Osteoblast (primary cell): Measurements from ENCODE around the gene HID1. TPM values are rescaled to one million over a fixed set of nuclear protein-coding genes. Genes with fewer than 3 reads are reported as not detected.
A peak's percentile ranks its signal among the peaks of the same experiment; 100 is the strongest.

Source experiments
- DNase-seq: peaks from one replicate; pipeline ENCODE4 v3.0.0; 2011; ENCODE audit warnings: low spot score, mixed read lengths; ENCODE audit not compliant: insufficient read length; ENCODE audit errors: missing footprints
- H2AFZ ChIP-seq: 2 replicates; pipeline ENCODE4 v1.6.0; 2011; ENCODE audit warnings: mild to moderate bottlenecking, low read length
- H3K27ac ChIP-seq: 2 replicates; pipeline ENCODE4 v1.5.1; 2011; ENCODE audit warnings: mild to moderate bottlenecking, low read depth, low read length, moderate library complexity
- H3K27me3 ChIP-seq: 2 replicates; pipeline ENCODE4 v1.6.0; 2012; ENCODE audit warnings: mild to moderate bottlenecking, control low read depth, inconsistent platforms, low read length, moderate library complexity; ENCODE audit not compliant: insufficient read depth
- H3K36me3 ChIP-seq: 2 replicates; pipeline ENCODE4 v1.5.1; 2011; ENCODE audit warnings: mild to moderate bottlenecking, low read length, control low read depth, moderate library complexity; ENCODE audit not compliant: insufficient read depth
- H3K4me1 ChIP-seq: 2 replicates; pipeline ENCODE4 v1.5.1; 2011; ENCODE audit warnings: mild to moderate bottlenecking, low read length, control low read depth, moderate library complexity; ENCODE audit not compliant: insufficient read depth
- H3K4me2 ChIP-seq: 2 replicates; pipeline ENCODE4 v1.6.0; 2011; ENCODE audit warnings: mild to moderate bottlenecking, low read length; ENCODE audit not compliant: insufficient read depth
- H3K4me3 ChIP-seq: fragments of 200-600 bp; sonication (generic); 3 replicates; pipeline ENCODE4 v1.5.1; 2012; ENCODE audit warnings: mild to moderate bottlenecking, low read length, inconsistent platforms; ENCODE audit not compliant: insufficient read depth
- H3K79me2 ChIP-seq: 2 replicates; pipeline ENCODE4 v1.6.0; 2012; ENCODE audit warnings: mild to moderate bottlenecking, low read length, control low read depth, inconsistent platforms; ENCODE audit not compliant: insufficient read depth
- H3K9me3 ChIP-seq: 2 replicates; pipeline ENCODE4 v1.5.1; 2011; ENCODE audit warnings: low read depth, low read length, control low read depth
- H4K20me1 ChIP-seq: 2 replicates; pipeline ENCODE4 v1.6.0; 2012; ENCODE audit warnings: mild to moderate bottlenecking, low read length, control low read depth; ENCODE audit not compliant: insufficient read depth
- total RNA-seq: library from RNA; depleted of rRNA; stranded (reverse); fragments of >200 nt; gene quantifications from 2 replicates; pipeline ENCODE4 v1.2.3, GENCODE V29; 2012
- TF ChIP-seq, protein P1 (sequence below): IDR thresholded peaks from 2 replicates; pipeline ENCODE4 v1.5.1; 2011; ENCODE audit warnings: mild to moderate bottlenecking, low read depth, low read length, moderate library complexity; ENCODE audit errors: extremely low read depth

The HID1 gene
- total RNA-seq, 1 donor, result 0.36 TPM

DNA sequence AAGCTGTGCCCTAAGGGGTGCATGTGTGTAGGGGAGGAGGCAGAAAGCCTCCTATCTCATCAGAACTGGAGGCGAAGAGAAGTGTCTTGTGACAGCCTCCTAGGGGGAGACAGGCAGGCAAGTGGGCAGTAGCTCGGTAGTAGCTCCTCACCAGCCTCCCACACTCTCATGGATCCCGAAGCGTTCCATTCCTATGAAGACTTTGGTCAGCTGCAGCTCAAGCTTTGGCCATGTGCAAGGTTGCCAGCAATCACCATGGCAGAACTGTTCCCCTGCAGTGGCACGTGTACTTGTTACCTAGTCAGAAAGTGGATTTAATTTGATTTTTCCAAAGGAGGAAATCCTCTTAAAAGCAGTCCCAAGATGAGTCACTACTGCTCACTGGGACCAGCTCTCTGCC, 46.6 kb upstream of the HID1 start:
- no peaks in the 10 kb centered on the region for H3K9me3 ChIP-seq
- H2AFZ ChIP-seq, result no peak overlapping the region
- no peaks in the 10 kb centered on the region for H4K20me1 ChIP-seq
- no peak overlapping the region for H3K4me2 ChIP-seq
- TF ChIP-seq, protein P1, sequence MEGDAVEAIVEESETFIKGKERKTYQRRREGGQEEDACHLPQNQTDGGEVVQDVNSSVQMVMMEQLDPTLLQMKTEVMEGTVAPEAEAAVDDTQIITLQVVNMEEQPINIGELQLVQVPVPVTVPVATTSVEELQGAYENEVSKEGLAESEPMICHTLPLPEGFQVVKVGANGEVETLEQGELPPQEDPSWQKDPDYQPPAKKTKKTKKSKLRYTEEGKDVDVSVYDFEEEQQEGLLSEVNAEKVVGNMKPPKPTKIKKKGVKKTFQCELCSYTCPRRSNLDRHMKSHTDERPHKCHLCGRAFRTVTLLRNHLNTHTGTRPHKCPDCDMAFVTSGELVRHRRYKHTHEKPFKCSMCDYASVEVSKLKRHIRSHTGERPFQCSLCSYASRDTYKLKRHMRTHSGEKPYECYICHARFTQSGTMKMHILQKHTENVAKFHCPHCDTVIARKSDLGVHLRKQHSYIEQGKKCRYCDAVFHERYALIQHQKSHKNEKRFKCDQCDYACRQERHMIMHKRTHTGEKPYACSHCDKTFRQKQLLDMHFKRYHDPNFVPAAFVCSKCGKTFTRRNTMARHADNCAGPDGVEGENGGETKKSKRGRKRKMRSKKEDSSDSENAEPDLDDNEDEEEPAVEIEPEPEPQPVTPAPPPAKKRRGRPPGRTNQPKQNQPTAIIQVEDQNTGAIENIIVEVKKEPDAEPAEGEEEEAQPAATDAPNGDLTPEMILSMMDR, result no peak
- H3K36me3 ChIP-seq, result peaks cover 43% of the 10 kb centered on the region
- H3K79me2 ChIP-seq, result peaks cover 16% of the 10 kb centered on the region
- H3K4me1 ChIP-seq, result no peaks in the 10 kb centered on the region
- no peaks in the 10 kb centered on the region for H3K27me3 ChIP-seq
- no peak for DNase-seq
- H3K27ac ChIP-seq, result no peak overlapping the region
- H3K4me3 ChIP-seq, result no peak overlapping the region

- H3K36me3 ChIP-seq, result peaks cover 8% of the 10 kb centered on the region
- TF ChIP-seq, protein P1, result no peak
- peak overlapping the region; percentile 96 for H3K4me3 ChIP-seq
- no peak for DNase-seq
- H3K79me2 ChIP-seq, result peaks cover 29% of the 10 kb centered on the region
- no peaks in the 10 kb centered on the region for H4K20me1 ChIP-seq
- peak overlapping the region; percentile 96 for H2AFZ ChIP-seq
- peaks cover 21% of the 10 kb centered on the region for H3K4me1 ChIP-seq
- H3K4me2 ChIP-seq, result peak overlapping the region; percentile 100
- no peaks in the 10 kb centered on the region for H3K27me3 ChIP-seq
- no peaks in the 10 kb centered on the region for H3K9me3 ChIP-seq
- peak overlapping the region; percentile 88 for H3K27ac ChIP-seq
These were observed 40.6 kb upstream of the HID1 start for GRCh38 chr17:75013092-75013559.

- DNase-seq, result peak; percentile 97
- no peaks in the 10 kb centered on the region for H3K9me3 ChIP-seq
- peak within 1 kb of the TSS; percentile 88 for H3K27ac ChIP-seq
- peak within 1 kb of the TSS; percentile 100 for H3K4me2 ChIP-seq
- peak within 1 kb of the TSS; percentile 96 for H2AFZ ChIP-seq
- peak within 1 kb of the TSS; percentile 96 for H3K4me3 ChIP-seq
- H3K36me3 ChIP-seq, result peaks cover 8% of the 10 kb centered on the region
- H3K4me1 ChIP-seq, result peaks cover 21% of the 10 kb centered on the region
- H3K79me2 ChIP-seq, result peaks cover 29% of the 10 kb centered on the region
- H3K27me3 ChIP-seq, result no peaks in the 10 kb centered on the region
- TF ChIP-seq, protein P1, result peak; percentile 36
- H4K20me1 ChIP-seq, result no peaks in the 10 kb centered on the region
These were observed 40.0 kb upstream of the HID1 start, which contains the start of gene MRPL58 for GRCh38 chr17:75012346-75013091. Gene MRPL58 (plus strand): TSS chr17:75012670. CDS start chr17:75012687, 17 bp downstream.

DNA sequence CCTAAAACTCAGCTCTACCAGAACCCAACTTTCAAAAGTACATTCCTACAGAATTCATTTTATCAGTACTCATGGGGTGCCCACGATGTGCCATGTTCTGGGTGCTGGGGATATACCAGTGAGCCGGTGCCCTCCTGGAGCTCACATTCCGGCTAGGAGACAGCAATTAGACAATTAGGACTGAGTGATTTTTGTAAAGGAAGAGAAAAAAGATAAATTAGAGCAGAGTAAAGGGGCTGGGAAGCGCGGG, 39.5 kb upstream of the HID1 start:
- H3K27ac ChIP-seq, result peak overlapping the region; percentile 60
- no peak for DNase-seq
- H3K4me1 ChIP-seq, result peaks cover 21% of the 10 kb centered on the region
- H3K4me2 ChIP-seq, result peak overlapping the region; percentile 100
- H3K27me3 ChIP-seq, result no peaks in the 10 kb centered on the region
- TF ChIP-seq, protein P1, result no peak
- H4K20me1 ChIP-seq, result no peaks in the 10 kb centered on the region
- H3K4me3 ChIP-seq, result peak overlapping the region; percentile 96
- peaks cover 8% of the 10 kb centered on the region for H3K36me3 ChIP-seq
- no peaks in the 10 kb centered on the region for H3K9me3 ChIP-seq
- peaks cover 29% of the 10 kb centered on the region for H3K79me2 ChIP-seq
- peak overlapping the region; percentile 84 for H2AFZ ChIP-seq
